CD4-positive, alpha-beta T cell treated with Interleukin-6 at 100 ng/mL for 8 hours (primary cell): ENCODE data around the gene PRSS56.
"Not testable (repeated sequence)": the region's sequence is repeated elsewhere in the genome, so short reads cannot be mapped to it uniquely, and the experiment has no call there.

Source experiments
- DNase-seq: peaks from one replicate; pipeline ENCODE4 v3.0.0-alpha.2; 2020; ENCODE audit warnings: mixed read lengths, low spot score

PRSS56 gene

DNA sequence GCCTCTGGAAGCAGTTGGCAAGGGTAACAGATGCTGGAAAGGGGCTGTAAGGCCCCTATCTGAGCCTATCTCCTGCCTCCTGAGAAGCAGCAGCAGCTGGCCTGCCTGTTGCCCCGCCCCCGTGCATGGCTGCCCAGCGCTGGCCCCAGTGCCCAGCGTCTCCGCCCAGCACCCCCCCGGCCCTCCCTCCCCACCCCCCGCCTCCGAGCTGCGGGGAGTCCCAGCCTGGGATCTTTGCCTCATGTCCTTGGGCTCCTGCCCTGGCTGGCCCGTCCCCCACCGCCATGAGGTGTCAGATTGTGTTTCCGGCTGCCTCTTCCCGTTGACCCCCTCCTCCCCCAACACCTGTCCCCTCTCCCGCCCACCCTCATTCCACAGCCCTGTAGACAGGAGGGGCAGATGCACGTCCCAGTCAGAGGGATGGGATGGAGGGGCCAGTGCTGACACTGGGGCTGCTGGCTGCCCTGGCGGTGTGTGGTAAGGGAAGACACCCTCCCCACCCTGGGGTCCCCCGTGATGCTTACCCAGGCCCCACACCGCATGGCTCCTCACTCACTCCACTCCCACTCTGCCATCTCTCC lies 5.7 kb downstream of the PRSS56 start, which contains the start of gene CHRND:
Gene CHRND (plus strand): TSS at position 370 of the 581 bp plus-strand sequence. CDS start 56 bp downstream, at position 426.
- no peak for DNase-seq

DNA sequence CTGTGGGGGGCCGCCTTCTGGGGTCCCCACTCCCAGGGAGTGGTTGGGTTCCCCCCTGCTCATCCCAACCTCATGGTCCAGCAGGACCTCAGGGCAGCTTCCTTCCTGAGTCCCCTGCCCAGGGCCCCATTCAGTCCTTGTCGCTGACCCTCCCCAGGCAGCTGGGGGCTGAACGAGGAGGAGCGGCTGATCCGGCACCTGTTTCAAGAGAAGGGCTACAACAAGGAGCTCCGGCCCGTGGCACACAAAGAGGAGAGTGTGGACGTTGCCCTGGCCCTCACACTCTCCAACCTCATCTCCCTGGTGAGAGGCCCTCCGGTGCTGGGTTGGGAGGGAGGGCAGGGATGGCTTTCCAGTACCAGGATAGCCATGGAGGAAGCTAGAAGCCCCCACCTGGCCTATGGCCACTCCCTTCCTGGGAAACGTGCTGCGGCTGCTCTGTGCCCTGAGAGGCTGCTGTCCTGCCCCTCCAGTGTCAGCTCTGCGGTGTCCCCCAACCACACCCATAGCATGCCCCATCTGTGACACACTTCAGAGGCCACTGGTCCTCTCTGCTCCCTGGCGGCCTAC lies 6.3 kb downstream of the PRSS56 start:
- DNase-seq, result no peak

DNA sequence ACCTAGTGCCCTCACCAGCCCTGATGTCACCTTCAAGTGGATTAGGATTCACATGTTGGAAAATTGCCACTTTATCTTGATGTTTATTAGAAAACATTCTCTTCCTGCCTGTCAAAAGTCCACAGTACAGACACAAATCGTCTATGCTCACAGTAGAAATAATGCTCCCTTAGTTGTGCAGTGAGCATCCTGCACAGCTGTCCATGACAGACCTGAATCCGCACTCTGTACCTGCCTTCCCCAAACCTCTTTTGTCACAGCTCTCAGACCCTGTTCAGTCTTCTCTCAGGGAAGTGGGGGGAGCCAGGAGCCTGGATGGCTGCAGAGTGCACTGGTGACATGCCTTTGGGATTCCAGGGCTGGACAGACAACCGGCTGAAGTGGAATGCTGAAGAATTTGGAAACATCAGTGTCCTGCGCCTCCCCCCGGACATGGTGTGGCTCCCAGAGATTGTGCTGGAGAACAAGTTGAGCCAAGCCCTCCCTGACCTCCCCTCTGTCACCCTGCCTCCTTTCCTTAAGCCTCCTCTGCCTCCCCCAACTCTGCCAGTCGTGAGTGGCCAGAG lies 7.8 kb downstream of the PRSS56 start:
- DNase-seq, result no peak

GRCh38 chr2:232528746-232529460 lies 8.7 kb downstream of the PRSS56 start:
- DNase-seq, result no peak

DNA sequence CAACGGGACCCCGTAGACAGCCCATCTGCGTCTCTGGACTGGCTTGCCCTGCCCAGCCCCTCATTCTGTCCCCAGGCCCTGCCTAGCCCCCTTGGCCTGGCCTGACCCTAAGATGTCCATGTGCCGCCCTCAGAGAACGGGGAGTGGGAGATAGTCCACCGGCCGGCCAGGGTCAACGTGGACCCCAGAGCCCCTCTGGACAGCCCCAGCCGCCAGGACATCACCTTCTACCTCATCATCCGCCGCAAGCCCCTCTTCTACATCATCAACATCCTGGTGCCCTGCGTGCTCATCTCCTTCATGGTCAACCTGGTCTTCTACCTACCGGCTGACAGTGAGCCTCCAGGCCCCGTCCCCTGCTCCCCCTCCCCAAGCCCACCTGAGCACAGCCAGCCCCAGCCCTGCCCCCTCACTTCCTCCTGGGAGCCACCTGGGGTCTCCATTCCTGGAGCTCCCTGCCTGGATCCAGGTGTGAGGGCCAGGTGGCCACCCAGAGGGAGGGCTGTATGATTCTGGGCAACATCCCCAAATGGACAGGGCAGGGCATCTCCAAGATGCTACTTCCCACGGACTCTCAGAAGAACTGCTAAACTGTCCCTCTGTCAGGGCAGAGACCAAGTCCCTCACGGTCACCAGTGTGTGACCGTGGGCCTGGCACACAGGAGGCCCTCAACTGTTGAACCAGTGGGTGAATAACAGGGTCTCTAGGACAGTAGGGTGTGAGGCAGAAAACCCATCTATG lies 9.8 kb downstream of the PRSS56 start:
- DNase-seq, result no peak

DNA sequence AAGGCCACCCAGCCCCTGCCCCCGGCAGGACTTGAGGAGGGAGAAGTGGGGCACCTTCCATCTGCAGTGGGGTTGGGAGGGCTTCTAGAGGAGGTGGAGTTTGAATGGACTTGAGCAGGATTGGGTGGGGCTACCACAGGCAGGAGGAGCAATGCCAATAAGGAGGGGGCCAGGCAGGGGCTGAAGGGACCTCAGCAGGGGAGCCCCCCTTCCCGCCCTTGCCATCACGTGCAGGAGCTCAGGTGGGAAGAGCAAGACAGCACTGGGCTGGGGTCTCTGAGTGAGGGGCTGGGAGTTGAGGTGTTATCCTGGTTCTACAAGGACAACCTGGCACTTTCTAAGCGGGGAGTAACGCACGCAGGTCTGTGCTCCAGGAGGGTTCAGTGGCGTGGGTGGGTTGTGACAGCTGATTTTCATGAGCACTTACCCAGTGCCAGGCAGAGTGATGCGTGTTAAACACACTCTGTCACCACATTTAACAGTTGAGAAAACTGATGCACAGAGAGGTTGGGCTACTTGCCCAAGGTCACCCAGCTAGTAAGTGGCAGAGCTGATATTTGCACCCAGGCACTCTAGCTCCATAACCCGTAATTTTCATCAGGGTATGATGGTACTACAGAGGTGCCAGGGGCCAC lies 10.6 kb downstream of the PRSS56 start:
- DNase-seq, result no peak

DNA sequence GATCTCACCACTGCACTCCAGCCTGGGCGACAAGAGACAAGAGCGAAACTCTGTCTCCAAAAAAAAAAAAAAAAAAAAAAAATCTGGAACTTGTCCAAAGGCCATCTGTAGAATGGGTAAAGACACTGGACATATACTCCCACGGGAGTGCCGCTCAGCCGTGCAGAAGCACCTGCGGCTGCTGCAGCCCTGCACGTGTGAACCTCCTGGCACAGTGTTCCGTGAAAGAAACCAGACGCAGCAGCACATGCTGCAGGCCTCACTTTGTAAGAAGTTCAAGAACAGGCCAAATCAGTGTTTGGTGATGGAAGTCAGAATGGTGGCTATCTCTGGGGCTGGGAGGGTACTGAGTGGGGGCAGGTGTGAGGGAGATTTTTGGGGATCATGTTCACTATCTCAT lies 12.2 kb downstream of the PRSS56 start:
- no peak for DNase-seq

GRCh38 chr2:232532821-232533220 lies 12.6 kb downstream of the PRSS56 start:
- DNase-seq, result not testable (repeated sequence)

- DNase-seq, result no peak
These were observed 13.9 kb downstream of the PRSS56 start for GRCh38 chr2:232533944-232534710.

- no peak for DNase-seq
These were observed 14.9 kb downstream of the PRSS56 start for GRCh38 chr2:232534940-232535651.

- DNase-seq, result no peak
These were observed 15.8 kb downstream of the PRSS56 start for GRCh38 chr2:232535761-232536530.

DNA sequence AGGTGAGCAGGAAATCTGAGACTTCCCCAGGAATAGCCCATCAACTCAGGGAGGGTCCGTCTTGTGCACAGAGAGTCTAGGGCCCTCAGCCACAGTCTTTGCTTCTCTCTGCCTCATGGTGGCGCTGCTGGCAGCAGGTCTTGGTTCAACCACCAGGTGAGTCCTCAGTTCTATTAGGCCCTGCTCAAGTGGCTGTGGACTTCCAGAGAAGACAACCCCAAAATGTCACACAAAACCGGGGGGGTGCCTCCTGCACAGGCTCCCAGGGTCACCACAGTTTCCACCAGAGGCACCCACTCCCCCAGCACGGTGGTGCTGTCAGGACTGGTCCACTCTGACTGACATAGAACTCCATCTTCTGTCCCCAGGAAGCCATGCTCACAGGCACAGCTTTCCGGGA lies 16.9 kb downstream of the PRSS56 start:
- no peak for DNase-seq

DNA sequence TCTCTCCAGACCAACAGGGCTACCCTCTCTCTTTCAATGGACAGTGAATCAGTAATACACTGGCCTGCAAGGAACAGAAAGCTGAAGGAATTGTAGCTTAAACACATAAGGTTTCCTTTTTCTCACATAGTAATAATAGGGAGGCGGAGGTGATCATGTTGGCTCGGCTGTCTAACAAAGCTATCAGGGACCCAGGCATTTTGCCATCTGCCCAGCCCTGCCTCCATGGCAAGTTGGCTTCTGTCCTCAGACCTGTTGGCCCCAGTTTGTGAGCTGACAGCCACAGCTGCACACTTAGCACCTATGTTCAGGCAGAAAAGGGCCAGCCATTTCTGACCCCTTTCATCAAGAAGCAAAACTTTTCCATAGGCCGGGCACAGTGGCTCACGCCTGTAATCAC lies 17.3 kb downstream of the PRSS56 start:
- DNase-seq, result no peak

GRCh38 chr2:232538671-232539070 lies 18.5 kb downstream of the PRSS56 start:
- no peak for DNase-seq

DNA sequence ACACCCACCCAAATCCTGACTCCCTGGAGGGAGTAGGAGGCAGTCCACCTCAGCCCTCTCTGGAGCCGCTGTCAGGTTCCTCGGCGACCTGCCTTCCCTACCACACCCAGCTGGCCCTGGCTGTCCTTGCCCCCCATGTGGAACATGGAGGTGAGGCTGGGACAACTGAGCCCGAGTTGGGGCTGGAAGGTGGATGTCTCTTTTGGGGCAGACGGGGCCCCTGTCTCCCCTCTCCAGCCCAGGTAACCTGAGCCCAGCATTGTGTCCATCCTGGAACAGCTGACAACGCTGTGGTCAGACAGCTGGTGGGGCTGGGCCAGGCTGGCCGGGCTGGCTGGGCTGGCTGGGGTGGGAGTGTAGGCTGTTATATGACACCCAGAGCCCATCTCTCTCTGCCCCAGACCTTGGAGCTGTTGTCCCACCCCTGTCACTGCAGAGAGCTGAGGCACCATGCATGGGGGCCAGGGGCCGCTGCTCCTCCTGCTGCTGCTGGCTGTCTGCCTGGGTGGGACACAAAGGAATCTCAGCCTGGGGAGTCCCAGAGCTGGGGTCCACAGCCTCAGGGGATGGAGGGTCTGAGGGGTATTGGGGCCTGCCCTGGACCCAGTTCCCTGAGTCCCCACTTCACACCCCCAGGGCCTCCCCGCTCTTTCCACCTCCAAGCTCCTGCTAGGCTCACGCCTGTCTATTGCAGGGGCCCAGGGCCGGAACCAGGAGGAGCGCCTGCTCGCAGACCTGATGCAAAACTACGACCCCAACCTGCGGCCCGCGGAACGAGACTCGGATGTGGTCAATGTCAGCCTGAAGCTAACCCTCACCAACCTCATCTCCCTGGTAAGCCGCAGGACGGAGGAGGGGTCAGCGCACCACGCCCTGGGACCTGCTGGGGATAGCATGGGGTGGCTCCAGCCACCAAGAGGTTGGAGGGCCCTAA lies 19.4 kb downstream of the PRSS56 start, which contains the start of gene CHRNG:
Gene CHRNG (plus strand): TSS at position 395 of the 934 bp plus-strand sequence. CDS start 56 bp downstream, at position 451.
- DNase-seq, result no peak

GRCh38 chr2:232540441-232541041 lies 20.4 kb downstream of the PRSS56 start:
- DNase-seq, result no peak

- DNase-seq, result no peak
These were observed 21.2 kb downstream of the PRSS56 start for GRCh38 chr2:232541195-232541960.
